IPS-18a (cell line): Measurements from ENCODE around the gene PRPF6.

Source experiments
- H3K27ac ChIP-seq: one replicate; pipeline ENCODE4 v1.5.1; 2013; ENCODE audit warnings: low read length
- H3K27me3 ChIP-seq: one replicate; pipeline ENCODE4 v1.6.1; 2013; ENCODE audit warnings: mild to moderate bottlenecking, low read length; ENCODE audit not compliant: control insufficient read depth, insufficient read depth
- H3K36me3 ChIP-seq: one replicate; pipeline ENCODE4 v1.6.1; 2013; ENCODE audit warnings: low read depth, low read length; ENCODE audit not compliant: control insufficient read depth
- H3K4me1 ChIP-seq: one replicate; pipeline ENCODE4 v1.6.1; 2013; ENCODE audit warnings: low read depth, low read length; ENCODE audit not compliant: control insufficient read depth
- H3K4me3 ChIP-seq: one replicate; pipeline ENCODE4 v1.5.1; 2013; ENCODE audit warnings: low read length
- H3K9ac ChIP-seq: one replicate; pipeline ENCODE4 v1.6.1; 2013; ENCODE audit warnings: mild to moderate bottlenecking, low read length, moderate library complexity
- H3K9me3 ChIP-seq: one replicate; pipeline ENCODE4 v1.6.1; 2013; ENCODE audit warnings: low read depth, low read length; ENCODE audit not compliant: control insufficient read depth

The PRPF6 gene

GRCh38 chr20:64065974-64066343, 85.0 kb downstream of the PRPF6 start:
- Histone ChIP-seq H3K27me3 (no peaks in the 10 kb centered on the region), H3K9me3 (no peaks in the 10 kb centered on the region), H3K9ac (no peak overlapping the region), H3K36me3 (no peaks in the 10 kb centered on the region), H3K4me3 (no peak overlapping the region), H3K27ac (no peak overlapping the region), H3K4me1 (no peaks in the 10 kb centered on the region)

DNA sequence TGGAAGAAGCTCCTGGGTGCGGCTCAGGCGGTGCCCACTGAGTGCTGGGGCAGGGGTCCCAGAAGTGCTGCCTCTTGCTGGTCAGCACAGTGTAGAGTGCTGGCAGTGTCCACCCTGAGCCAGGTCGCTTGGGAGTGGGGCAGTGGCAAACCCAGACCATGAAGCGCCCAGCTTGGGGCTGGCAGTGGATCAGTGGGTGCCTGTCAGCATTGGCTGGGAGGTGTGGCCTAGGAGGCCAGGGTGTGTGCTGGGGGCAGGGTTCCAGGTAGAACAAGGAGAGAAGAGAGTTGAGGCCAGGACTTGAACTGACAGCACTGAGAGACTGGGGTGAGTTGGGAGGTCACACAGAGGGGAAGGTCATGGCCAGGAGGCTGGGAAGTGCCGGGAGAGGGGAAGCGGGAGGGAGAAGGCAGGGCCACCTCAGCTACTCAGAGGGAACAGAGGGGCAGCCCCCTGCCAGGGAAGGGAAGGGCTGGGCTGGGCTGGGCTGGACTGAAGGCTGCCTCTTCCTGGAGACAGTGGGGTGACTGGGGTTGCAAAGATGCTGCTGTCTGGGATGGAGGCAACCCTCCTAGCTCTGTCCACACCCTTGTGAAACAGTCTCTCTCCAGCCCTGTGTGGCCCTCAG, 86.2 kb downstream of the PRPF6 start:
- H3K4me3 ChIP-seq = no peak overlapping the region
- no peaks in the 10 kb centered on the region for H3K4me1 ChIP-seq
- H3K9me3 ChIP-seq = no peaks in the 10 kb centered on the region
- H3K27ac ChIP-seq = no peak overlapping the region
- no peak overlapping the region for H3K9ac ChIP-seq
- H3K27me3 ChIP-seq = no peaks in the 10 kb centered on the region
- no peaks in the 10 kb centered on the region for H3K36me3 ChIP-seq

- Histone ChIP-seq H3K9ac (no peak overlapping the region), H3K9me3 (no peaks in the 10 kb centered on the region), H3K4me1 (no peaks in the 10 kb centered on the region), H3K36me3 (no peaks in the 10 kb centered on the region), H3K27me3 (no peaks in the 10 kb centered on the region), H3K4me3 (no peak overlapping the region), H3K27ac (no peak overlapping the region)
These were observed 86.9 kb downstream of the PRPF6 start for GRCh38 chr20:64067733-64068307.

DNA sequence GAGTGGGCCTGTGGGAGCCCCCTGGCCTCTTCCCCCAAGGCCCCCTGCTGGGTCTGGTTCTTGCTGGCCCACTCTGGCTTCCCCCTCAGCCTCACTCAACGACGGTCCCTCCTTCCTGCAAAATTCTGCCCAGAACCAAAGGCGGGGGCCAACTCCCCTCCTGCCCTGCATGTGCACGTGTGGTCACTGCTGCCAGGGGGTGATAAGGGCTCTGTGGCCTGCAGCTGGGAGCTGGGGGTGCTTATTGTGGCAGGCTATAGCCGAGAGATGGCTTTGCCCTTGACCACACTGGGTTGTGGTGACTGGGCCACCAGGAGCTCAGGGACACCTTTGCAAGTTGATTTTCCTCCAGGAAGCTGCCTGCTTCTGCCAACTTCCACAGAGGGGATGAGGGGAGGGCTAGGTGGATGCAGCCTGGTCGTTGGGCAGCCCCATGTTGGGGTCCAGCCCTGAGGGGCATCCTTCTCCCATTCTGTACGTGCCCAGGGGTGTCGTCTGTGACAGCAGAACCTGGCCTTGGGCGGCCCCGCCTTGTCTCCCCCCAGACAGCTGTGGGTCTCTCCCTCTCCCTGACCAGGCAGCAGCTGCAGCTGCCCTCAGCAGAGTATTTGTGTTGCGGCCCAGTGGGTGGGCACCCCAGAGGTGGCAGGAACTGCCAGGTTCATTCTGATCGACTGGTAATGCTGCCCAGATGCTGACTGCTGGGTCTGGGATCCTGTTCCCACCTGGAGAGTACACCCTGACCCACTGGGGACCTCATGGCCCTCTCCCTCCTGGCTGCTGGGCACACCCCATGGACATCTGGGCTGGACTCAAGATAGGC, 87.7 kb downstream of the PRPF6 start:
- H3K4me1 ChIP-seq = no peaks in the 10 kb centered on the region
- no peaks in the 10 kb centered on the region for H3K27me3 ChIP-seq
- H3K9ac ChIP-seq = no peak overlapping the region
- H3K4me3 ChIP-seq = no peak overlapping the region
- H3K27ac ChIP-seq = no peak overlapping the region
- H3K9me3 ChIP-seq = no peaks in the 10 kb centered on the region
- no peaks in the 10 kb centered on the region for H3K36me3 ChIP-seq

GRCh38 chr20:64069209-64069613, 88.3 kb downstream of the PRPF6 start:
- Histone ChIP-seq H3K27me3 (no peaks in the 10 kb centered on the region), H3K4me3 (no peak overlapping the region), H3K4me1 (no peaks in the 10 kb centered on the region), H3K9ac (no peak overlapping the region), H3K36me3 (no peaks in the 10 kb centered on the region), H3K9me3 (no peaks in the 10 kb centered on the region), H3K27ac (no peak overlapping the region)

DNA sequence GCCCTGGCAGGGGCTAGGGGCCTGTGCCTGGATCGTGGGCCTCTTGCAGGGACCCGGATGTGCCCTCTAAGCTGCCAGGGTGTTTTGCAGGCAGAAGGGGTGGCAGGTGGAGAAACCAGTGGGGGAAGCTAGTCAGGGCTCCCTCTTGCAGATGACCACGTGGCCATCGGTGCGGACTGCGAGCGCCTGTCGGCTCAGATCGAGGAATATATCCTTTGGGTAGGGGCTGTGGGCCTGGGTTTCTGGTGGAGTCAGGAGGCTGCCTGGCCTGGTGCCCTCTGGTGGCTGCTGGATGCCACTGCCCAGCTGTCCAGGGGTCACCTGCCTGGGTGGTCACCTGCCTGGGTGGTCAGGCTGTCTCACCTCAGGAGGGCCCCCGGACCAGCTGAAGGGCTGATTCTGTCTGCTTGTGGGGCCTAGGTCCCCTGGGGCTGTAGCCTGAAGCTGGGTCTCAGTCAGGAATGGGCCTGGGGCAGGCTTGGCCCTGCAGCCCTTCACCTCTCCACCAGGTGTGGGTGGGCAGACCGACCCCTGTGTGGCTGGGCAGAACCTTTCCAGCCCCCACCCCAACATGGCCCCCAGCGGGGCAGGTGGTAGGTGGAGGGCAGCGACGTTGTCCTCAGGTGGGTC, 88.8 kb downstream of the PRPF6 start:
- no peaks in the 10 kb centered on the region for H3K9me3 ChIP-seq
- H3K4me3 ChIP-seq = no peak overlapping the region
- H3K36me3 ChIP-seq = no peaks in the 10 kb centered on the region
- no peaks in the 10 kb centered on the region for H3K27me3 ChIP-seq
- no peaks in the 10 kb centered on the region for H3K4me1 ChIP-seq
- H3K27ac ChIP-seq = no peak overlapping the region
- no peak overlapping the region for H3K9ac ChIP-seq

DNA sequence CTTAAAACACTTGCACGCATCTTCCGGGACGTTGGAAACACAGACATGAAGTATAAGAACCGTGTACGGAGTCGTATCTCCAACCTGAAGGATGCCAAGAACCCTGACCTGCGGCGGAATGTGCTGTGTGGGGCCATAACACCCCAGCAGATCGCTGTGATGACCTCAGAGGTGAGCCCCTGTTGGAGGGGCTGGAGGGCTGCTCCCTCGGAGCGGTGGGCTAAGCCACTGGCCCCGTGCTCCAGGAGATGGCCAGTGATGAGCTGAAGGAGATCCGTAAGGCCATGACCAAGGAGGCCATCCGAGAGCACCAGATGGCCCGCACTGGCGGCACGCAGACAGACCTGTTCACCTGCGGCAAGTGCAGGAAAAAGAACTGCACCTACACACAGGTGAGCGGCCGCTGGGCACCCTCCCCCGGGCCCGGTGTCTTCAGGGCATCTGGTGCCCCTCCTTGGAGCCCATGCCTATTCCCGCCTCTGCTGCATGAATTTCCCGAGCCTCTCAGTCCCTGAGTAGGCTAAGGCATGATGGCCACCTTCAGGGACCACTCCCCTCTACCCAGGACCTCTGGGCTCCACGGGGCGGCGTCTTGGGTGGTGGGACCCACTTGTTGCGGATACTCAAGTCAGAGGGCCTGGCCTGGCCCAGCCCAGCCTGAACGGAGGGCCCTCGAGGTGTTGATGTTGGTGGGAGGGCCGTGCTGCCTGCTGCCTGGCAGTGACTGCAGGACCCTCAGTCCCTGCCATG, 89.5 kb downstream of the PRPF6 start:
- no peak overlapping the region for H3K9ac ChIP-seq
- H3K27me3 ChIP-seq = no peaks in the 10 kb centered on the region
- H3K9me3 ChIP-seq = no peaks in the 10 kb centered on the region
- H3K4me1 ChIP-seq = no peaks in the 10 kb centered on the region
- H3K4me3 ChIP-seq = no peak overlapping the region
- no peaks in the 10 kb centered on the region for H3K36me3 ChIP-seq
- no peak overlapping the region for H3K27ac ChIP-seq

DNA sequence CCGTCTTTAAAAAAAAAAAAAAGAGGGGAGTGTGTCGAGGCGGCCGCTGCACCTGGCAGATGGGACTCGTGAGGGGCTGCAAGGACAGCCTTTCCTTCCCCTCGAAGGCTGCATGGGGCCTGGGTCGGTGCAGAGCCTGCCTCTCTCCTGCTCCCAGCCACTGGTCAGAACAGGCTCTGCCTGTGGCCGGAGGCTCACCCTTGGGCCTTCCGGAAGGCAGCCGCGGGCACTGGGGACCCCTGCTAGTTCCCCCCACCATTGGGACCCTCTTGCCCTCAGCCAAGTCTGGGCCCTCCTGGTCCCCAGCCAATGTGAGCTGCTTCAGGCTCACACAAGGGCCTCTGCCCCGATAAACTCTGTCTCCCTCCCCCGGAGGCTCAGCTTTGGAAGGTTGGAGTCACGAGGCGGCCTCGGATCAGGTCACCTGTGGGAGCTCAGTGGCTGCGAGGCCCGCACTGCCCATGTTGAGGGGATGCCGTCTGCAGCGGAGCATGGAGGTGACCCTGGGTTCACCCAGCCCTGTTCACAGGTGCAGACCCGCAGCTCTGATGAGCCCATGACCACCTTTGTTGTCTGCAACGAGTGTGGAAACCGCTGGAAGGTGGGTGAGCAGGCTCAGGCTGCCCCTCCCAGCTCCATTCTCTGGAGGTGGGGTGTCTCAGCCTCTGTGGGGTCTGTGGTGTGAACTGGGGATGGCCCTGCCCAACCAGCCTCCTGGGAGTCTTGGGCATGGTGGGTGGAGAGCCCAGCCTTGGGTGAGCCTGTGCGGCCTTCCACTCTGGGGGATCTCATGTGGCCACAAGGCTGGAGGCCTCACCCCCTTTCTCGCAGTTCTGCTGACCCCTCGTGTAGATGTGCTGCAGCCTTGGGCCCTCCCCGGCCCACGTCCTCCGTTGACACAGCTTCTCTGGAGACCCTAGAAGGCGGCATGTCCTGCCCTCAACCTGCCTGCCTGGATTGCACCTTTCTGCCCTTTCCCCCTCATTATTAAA, 90.7 kb downstream of the PRPF6 start:
- Histone ChIP-seq H3K9ac (no peak overlapping the region), H3K4me1 (no peaks in the 10 kb centered on the region), H3K27me3 (no peaks in the 10 kb centered on the region), H3K36me3 (no peaks in the 10 kb centered on the region), H3K4me3 (no peak overlapping the region), H3K27ac (no peak overlapping the region), H3K9me3 (no peaks in the 10 kb centered on the region)

GRCh38 chr20:64072498-64073063, 91.6 kb downstream of the PRPF6 start:
- Histone ChIP-seq H3K36me3 (no peaks in the 10 kb centered on the region), H3K4me1 (no peaks in the 10 kb centered on the region), H3K27ac (no peak overlapping the region), H3K27me3 (no peaks in the 10 kb centered on the region), H3K9ac (no peak overlapping the region), H3K9me3 (no peaks in the 10 kb centered on the region), H3K4me3 (no peak overlapping the region)

DNA sequence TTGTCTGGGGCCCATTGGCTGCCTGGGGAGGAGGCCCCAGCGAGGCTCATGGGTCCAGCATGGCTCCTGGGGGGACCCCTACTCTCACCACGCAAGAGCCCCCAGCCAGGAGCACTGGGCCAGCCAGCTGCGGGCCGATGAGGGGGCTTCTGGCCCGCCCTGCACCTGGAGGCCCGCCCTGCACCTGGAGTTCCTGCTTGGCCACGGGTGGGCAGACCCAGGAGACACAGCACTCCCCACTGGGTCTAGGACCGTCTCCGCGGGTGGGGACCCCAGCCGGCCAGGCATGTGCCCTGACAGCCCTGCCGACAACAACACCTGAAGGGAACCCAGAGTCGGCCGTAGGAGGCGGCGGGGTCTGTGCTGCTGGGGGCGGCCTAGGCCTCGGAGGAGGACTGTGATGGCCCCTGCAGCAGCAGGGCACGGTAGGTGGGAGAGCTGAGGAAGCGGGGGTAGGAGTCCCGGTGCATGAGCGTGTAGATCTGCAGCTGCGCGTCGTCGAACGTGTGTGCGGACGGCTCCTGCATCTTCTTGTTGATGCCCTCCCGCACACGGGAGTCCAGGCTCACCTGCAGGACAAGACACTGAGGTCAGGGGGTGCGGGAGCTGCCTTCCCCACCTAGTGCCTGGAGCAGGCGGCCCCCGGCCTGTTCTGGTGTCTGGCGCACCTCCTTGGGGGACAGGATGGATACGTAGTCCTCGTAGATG, 92.7 kb downstream of the PRPF6 start:
- Histone ChIP-seq H3K27me3 (no peaks in the 10 kb centered on the region), H3K4me3 (no peak overlapping the region), H3K36me3 (no peaks in the 10 kb centered on the region), H3K27ac (no peak overlapping the region), H3K9ac (no peak overlapping the region), H3K9me3 (no peaks in the 10 kb centered on the region), H3K4me1 (peaks cover 2% of the 10 kb centered on the region)
